OCI-LY3 (cell line): ENCODE results near the gene CPEB3.
A peak's percentile ranks its signal among the peaks of the same experiment; 100 is the strongest.

Experiments used
- H2AFZ ChIP-seq: fragments of 200-600, 300-600 bp; shearing (Covaris generic); 2 replicates; pipeline ENCODE4 v1.6.0; 2014; ENCODE audit warnings: antibody characterized with exemption, low read depth, low read length
- H3K27ac ChIP-seq: fragments of 200-600, 300-600 bp; sonication (generic); 2 replicates; pipeline ENCODE4 v1.5.1; 2014; ENCODE audit warnings: mild to moderate bottlenecking, low read length, moderate library complexity, mixed read lengths
- H3K27me3 ChIP-seq: fragments of 200-600, 300-600 bp; sonication (generic); 2 replicates; pipeline ENCODE4 v1.6.1; 2014; ENCODE audit warnings: low read depth, low read length, mixed read lengths
- H3K36me3 ChIP-seq: fragments of 200-600, 300-600 bp; sonication (generic); replicated peaks from 2 replicates; pipeline ENCODE3; 2014; ENCODE audit warnings: low read depth, low read length, mixed read lengths
- H3K4me1 ChIP-seq: fragments of 300-600, 200-600 bp; sonication (generic); 2 replicates; pipeline ENCODE4 v1.6.1; 2014; ENCODE audit warnings: low read length, mixed read lengths
- H3K4me2 ChIP-seq: fragments of 200-600, 300-600 bp; sonication (generic); 2 replicates; pipeline ENCODE4 v1.6.1; 2014; ENCODE audit warnings: low read length, mixed read lengths
- H3K4me3 ChIP-seq: fragments of 300-600, 200-600 bp; sonication (generic); 2 replicates; pipeline ENCODE4 v1.5.1; 2014; ENCODE audit warnings: antibody characterized with exemption, mild to moderate bottlenecking, low read length, moderate library complexity
- H3K79me2 ChIP-seq: fragments of 300-600, 200-600 bp; shearing (Covaris generic); 2 replicates; pipeline ENCODE4 v1.6.1; 2014; ENCODE audit warnings: mild to moderate bottlenecking, low read length, mixed read lengths
- H3K9ac ChIP-seq: fragments of 300-600, 200-600 bp; shearing (Covaris generic); 2 replicates; pipeline ENCODE4 v1.6.0; 2014; ENCODE audit warnings: mild to moderate bottlenecking, low read length, moderate library complexity
- H3K9me3 ChIP-seq: fragments of 200-600, 300-600 bp; shearing (Covaris generic); 2 replicates; pipeline ENCODE4 v1.6.1; 2014; ENCODE audit warnings: low read length, mixed read lengths; ENCODE audit not compliant: insufficient read depth
- H4K20me1 ChIP-seq: fragments of 200-600, 300-600 bp; sonication (generic); 2 replicates; pipeline ENCODE4 v1.6.1; 2016; ENCODE audit warnings: low read length, mixed read lengths; ENCODE audit not compliant: insufficient read depth
- CTCF ChIP-seq: fragments of 200-600, 300-600 bp; sonication (generic); IDR thresholded peaks from 2 replicates; pipeline ENCODE4 v1.5.1; 2014; ENCODE audit warnings: antibody characterized with exemption, low read length, low read depth
- EZH2phosphoT487 ChIP-seq: fragments of 200-600 bp; shearing (Covaris generic); IDR thresholded peaks from 2 replicates; pipeline ENCODE4 v1.6.1; 2018; ENCODE audit warnings: antibody characterized with exemption, mixed run types, low read depth

Gene CPEB3

DNA sequence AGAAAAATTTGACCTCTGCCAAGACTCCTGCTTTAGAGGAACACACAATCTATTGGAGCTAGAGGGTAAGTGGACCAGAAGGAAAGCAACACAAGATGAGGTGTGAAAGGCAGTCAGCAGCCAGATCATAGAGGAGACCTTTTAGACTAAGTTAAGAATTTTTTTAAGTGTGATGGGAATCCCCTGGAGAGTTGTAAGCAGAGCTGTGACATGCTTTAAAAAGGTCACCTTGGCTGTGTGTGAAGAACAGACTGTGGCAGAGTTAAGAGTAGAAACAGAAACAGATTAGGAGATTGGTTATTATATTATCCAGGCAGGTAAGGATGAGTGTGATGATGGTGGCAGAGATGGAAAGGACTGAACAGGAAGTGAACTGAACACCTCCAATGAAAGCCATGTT lies 23.5 kb downstream of the CPEB3 start:
- no peaks in the 10 kb centered on the region for H3K79me2 ChIP-seq
- no peak overlapping the region for H3K4me3 ChIP-seq
- no peak overlapping the region for H3K9ac ChIP-seq
- no peak overlapping the region for H3K4me2 ChIP-seq
- no peaks in the 10 kb centered on the region for H3K36me3 ChIP-seq
- H4K20me1 ChIP-seq: no peaks in the 10 kb centered on the region
- H3K27ac ChIP-seq: no peak overlapping the region
- TF ChIP-seq EZH2phosphoT487: no peak
- no peak for TF ChIP-seq CTCF
- peaks cover 27% of the 10 kb centered on the region for H3K4me1 ChIP-seq
- no peaks in the 10 kb centered on the region for H3K27me3 ChIP-seq
- no peaks in the 10 kb centered on the region for H3K9me3 ChIP-seq
- H2AFZ ChIP-seq: no peak overlapping the region

DNA sequence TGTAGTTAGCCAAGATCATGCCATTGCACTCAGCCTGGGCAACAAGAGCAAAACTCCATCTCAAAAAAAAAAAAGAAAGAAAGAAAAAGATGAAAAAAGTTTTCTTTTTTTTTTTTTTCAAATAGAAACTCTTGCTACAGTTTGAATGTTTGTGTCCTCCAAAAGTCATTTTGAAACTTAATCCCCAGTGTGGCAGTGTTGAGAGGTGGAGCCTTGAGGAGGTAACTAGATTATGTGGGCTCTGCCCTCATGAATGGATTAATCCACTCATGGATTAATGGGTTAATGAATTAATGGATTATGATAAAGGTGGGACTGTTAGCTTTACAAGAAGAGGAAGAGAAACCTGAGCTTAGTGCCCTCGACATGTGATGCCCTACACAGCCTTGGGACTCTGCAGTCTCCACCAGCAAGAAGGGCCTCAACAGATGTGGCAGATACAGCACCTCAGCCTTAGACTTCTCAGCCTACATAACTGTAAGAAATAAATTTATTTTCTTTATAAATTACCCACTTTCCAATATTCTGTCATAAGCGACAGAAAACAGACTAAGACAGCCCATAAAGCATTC lies 25.1 kb downstream of the CPEB3 start:
- H3K79me2 ChIP-seq: no peaks in the 10 kb centered on the region
- H3K9ac ChIP-seq: no peak overlapping the region
- no peak overlapping the region for H2AFZ ChIP-seq
- TF ChIP-seq CTCF (no peak), EZH2phosphoT487 (no peak)
- H4K20me1 ChIP-seq: no peaks in the 10 kb centered on the region
- H3K27me3 ChIP-seq: no peaks in the 10 kb centered on the region
- H3K36me3 ChIP-seq: no peaks in the 10 kb centered on the region
- H3K4me3 ChIP-seq: no peak overlapping the region
- no peaks in the 10 kb centered on the region for H3K9me3 ChIP-seq
- H3K4me2 ChIP-seq: peak overlapping the region; percentile 15; the same call in 1 of the 2 replicates
- H3K4me1 ChIP-seq: peaks cover 27% of the 10 kb centered on the region
- H3K27ac ChIP-seq: no peak overlapping the region

- H4K20me1 ChIP-seq: no peaks in the 10 kb centered on the region
- no peak overlapping the region for H3K9ac ChIP-seq
- no peaks in the 10 kb centered on the region for H3K9me3 ChIP-seq
- H3K4me2 ChIP-seq: no peak overlapping the region
- TF ChIP-seq CTCF: no peak
- no peak for TF ChIP-seq EZH2phosphoT487
- no peak overlapping the region for H3K4me3 ChIP-seq
- no peak overlapping the region for H2AFZ ChIP-seq
- H3K36me3 ChIP-seq: no peaks in the 10 kb centered on the region
- peaks cover 27% of the 10 kb centered on the region for H3K4me1 ChIP-seq
- H3K27ac ChIP-seq: no peak overlapping the region
- no peaks in the 10 kb centered on the region for H3K79me2 ChIP-seq
- H3K27me3 ChIP-seq: no peaks in the 10 kb centered on the region
Observed at GRCh38 chr10:92264249-92264648, 26.6 kb downstream of the CPEB3 start.

- no peaks in the 10 kb centered on the region for H3K36me3 ChIP-seq
- H3K4me3 ChIP-seq: no peak overlapping the region
- peaks cover 20% of the 10 kb centered on the region for H3K4me1 ChIP-seq
- no peak for TF ChIP-seq EZH2phosphoT487
- no peak for TF ChIP-seq CTCF
- H2AFZ ChIP-seq: no peak overlapping the region
- H3K4me2 ChIP-seq: no peak overlapping the region
- H3K9me3 ChIP-seq: no peaks in the 10 kb centered on the region
- no peaks in the 10 kb centered on the region for H4K20me1 ChIP-seq
- H3K9ac ChIP-seq: no peak overlapping the region
- H3K79me2 ChIP-seq: no peaks in the 10 kb centered on the region
- H3K27me3 ChIP-seq: no peaks in the 10 kb centered on the region
- no peak overlapping the region for H3K27ac ChIP-seq
Observed at GRCh38 chr10:92263396-92263795, 27.5 kb downstream of the CPEB3 start.
